Caki2 (cell line): ENCODE results near the gene MTCL3.
A peak's percentile ranks its signal among the peaks of the same experiment; 100 is the strongest.

Experiments used
- DNase-seq: peaks from one replicate; pipeline ENCODE4 v3.0.0-alpha.2; 2015; ENCODE audit warnings: low read depth
- in situ Hi-C: cut with HindIII; loops from 2 replicates; pipeline ENCODE4 v1.10.0; 2016; ENCODE audit warnings: low sequenced_read_pairs, low pct_unique_long_range_greater_than_20kb, mixed read lengths

Gene MTCL3

GRCh38 chr6:127481111-127481510 lies 38.0 kb downstream of the MTCL3 start:
- peak; percentile 40 for DNase-seq
- in situ Hi-C loops = no loop called here

- in situ Hi-C loops = no loop called here
- DNase-seq = no peak
Observed at GRCh38 chr6:127477658-127478057, 41.5 kb downstream of the MTCL3 start.

- in situ Hi-C loops = no loop called here
- DNase-seq = no peak
Observed at GRCh38 chr6:127475823-127476176, 43.3 kb downstream of the MTCL3 start.

- in situ Hi-C loops = no loop called here
- no peak for DNase-seq
Observed at GRCh38 chr6:127475135-127475822, 43.9 kb downstream of the MTCL3 start.

- in situ Hi-C loops = no loop called here
- no peak for DNase-seq
Observed at GRCh38 chr6:127471379-127472255, 47.5 kb downstream of the MTCL3 start.

GRCh38 chr6:127468936-127469335 lies 50.2 kb downstream of the MTCL3 start:
- DNase-seq = no peak
- in situ Hi-C loops = no loop called here

- no peak for DNase-seq
- in situ Hi-C loops = no loop called here
Observed at GRCh38 chr6:127466416-127466815, 52.7 kb downstream of the MTCL3 start.

- peak; percentile 44 for DNase-seq
- in situ Hi-C loops = no loop called here
Observed at GRCh38 chr6:127464881-127465459, 54.2 kb downstream of the MTCL3 start.

- in situ Hi-C loops = no loop called here
- no peak for DNase-seq
Observed at GRCh38 chr6:127464161-127464880, 54.8 kb downstream of the MTCL3 start.

- in situ Hi-C loops = no loop called here
Observed at GRCh38 chr6:127463056-127463455, 56.1 kb downstream of the MTCL3 start.

GRCh38 chr6:127462376-127462775 lies 56.8 kb downstream of the MTCL3 start:
- no peak for DNase-seq
- in situ Hi-C loops = no loop called here

More at GRCh38 chr6:127463056-127463455, 56.1 kb downstream of the MTCL3 start:
- DNase-seq = no peak

GRCh38 chr6:127460465-127460864 lies 58.7 kb downstream of the MTCL3 start:
- in situ Hi-C loops = no loop called here
- DNase-seq = no peak

GRCh38 chr6:127459231-127459641 lies 59.9 kb downstream of the MTCL3 start, which contains the start of gene KIAA0408:
Gene KIAA0408, minus strand, starts transcription at chr6:127459389. Its CDS starts 5,408 bp downstream, at chr6:127453981.
- no peak for DNase-seq
- in situ Hi-C loops = no loop called here

GRCh38 chr6:127458817-127459216 lies 60.3 kb downstream of the MTCL3 start:
- DNase-seq = no peak
- in situ Hi-C loops = no loop called here

- DNase-seq = no peak
- in situ Hi-C loops = no loop called here
Observed at GRCh38 chr6:127458222-127458621, 60.9 kb downstream of the MTCL3 start.

- DNase-seq = no peak
- in situ Hi-C loops = no loop called here
Observed at GRCh38 chr6:127457456-127458064, 61.6 kb downstream of the MTCL3 start.

GRCh38 chr6:127456465-127456864 lies 62.7 kb downstream of the MTCL3 start:
- no peak for DNase-seq

More at GRCh38 chr6:127456465-127456864, 62.7 kb downstream of the MTCL3 start:
- in situ Hi-C loops = no loop called here
